ENCODE measurements around the gene CST9L.

The CST9L gene

GRCh38 chr20:23547613-23548012, 20.7 kb downstream of the CST9L start:
- H3K4me1 ChIP-seq (ENCODE audit: control insufficient read depth in 2 of 2, insufficient read depth in 2 of 2, low read length in 2 of 2) = no peaks in the 10 kb centered on the region
- H3K27ac ChIP-seq (ENCODE audit: low read depth in 2 of 2, low read length in 2 of 2) = no peak overlapping the region
- no peaks in the 10 kb centered on the region for H3K9me3 ChIP-seq (ENCODE audit: control insufficient read depth in 2 of 2, low read length in 2 of 2)
- H3K9ac ChIP-seq (ENCODE audit: low read depth in 1 of 2, low read length in 2 of 2) = no peak overlapping the region
- no peaks in the 10 kb centered on the region for H3K27me3 ChIP-seq (ENCODE audit: control insufficient read depth in 2 of 2, insufficient read depth in 2 of 2, low read length in 2 of 2)
- H3K4me3 ChIP-seq (ENCODE audit: low read length in 2 of 2) = no peak overlapping the region
- H3K36me3 ChIP-seq (ENCODE audit: control insufficient read depth in 2 of 2, insufficient read depth in 2 of 2, low read length in 2 of 2) = no peaks in the 10 kb centered on the region

GRCh38 chr20:23546435-23547144, 21.7 kb downstream of the CST9L start:
- Histone ChIP-seq H3K4me1 (ENCODE audit: control insufficient read depth in 2 of 2, insufficient read depth in 2 of 2, low read length in 2 of 2) (no peaks in the 10 kb centered on the region), H3K27ac (ENCODE audit: low read depth in 2 of 2, low read length in 2 of 2) (no peak overlapping the region), H3K9ac (ENCODE audit: low read depth in 1 of 2, low read length in 2 of 2) (no peak overlapping the region), H3K27me3 (ENCODE audit: control insufficient read depth in 2 of 2, insufficient read depth in 2 of 2, low read length in 2 of 2) (no peaks in the 10 kb centered on the region), H3K9me3 (ENCODE audit: control insufficient read depth in 2 of 2, low read length in 2 of 2) (no peaks in the 10 kb centered on the region), H3K4me3 (ENCODE audit: low read length in 2 of 2) (no peak overlapping the region), H3K36me3 (ENCODE audit: control insufficient read depth in 2 of 2, insufficient read depth in 2 of 2, low read length in 2 of 2) (no peaks in the 10 kb centered on the region)

GRCh38 chr20:23544133-23544532, 24.2 kb downstream of the CST9L start:
- H3K36me3 ChIP-seq (ENCODE audit: control insufficient read depth in 2 of 2, insufficient read depth in 2 of 2, low read length in 2 of 2) = no peaks in the 10 kb centered on the region
- no peak overlapping the region for H3K9ac ChIP-seq (ENCODE audit: low read depth in 1 of 2, low read length in 2 of 2)
- no peak overlapping the region for H3K27ac ChIP-seq (ENCODE audit: low read depth in 2 of 2, low read length in 2 of 2)
- no peak overlapping the region for H3K4me3 ChIP-seq (ENCODE audit: low read length in 2 of 2)
- H3K4me1 ChIP-seq (ENCODE audit: control insufficient read depth in 2 of 2, insufficient read depth in 2 of 2, low read length in 2 of 2) = no peaks in the 10 kb centered on the region
- no peaks in the 10 kb centered on the region for H3K27me3 ChIP-seq (ENCODE audit: control insufficient read depth in 2 of 2, insufficient read depth in 2 of 2, low read length in 2 of 2)
- no peaks in the 10 kb centered on the region for H3K9me3 ChIP-seq (ENCODE audit: control insufficient read depth in 2 of 2, low read length in 2 of 2)

DNA sequence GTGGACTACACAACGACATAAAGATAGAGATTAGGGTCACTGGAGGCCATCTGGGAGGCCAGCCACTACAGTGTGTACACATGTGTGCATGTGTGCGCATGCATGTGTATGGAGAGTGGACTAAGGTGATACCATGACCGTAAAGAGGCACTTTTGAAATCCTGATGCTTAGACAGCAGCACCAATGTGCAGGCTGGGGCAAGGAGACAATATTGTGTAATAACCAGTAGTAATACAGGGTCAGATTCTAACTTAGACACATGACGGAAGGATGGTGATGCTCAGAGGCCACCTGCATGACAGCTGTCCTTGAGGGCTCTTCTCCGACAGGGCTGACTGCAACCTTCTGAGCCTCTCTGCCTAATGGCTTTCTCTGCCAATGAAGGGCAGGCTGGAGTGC, 25.5 kb downstream of the CST9L start:
- Histone ChIP-seq H3K4me1 (ENCODE audit: control insufficient read depth in 2 of 2, insufficient read depth in 2 of 2, low read length in 2 of 2) (no peaks in the 10 kb centered on the region), H3K27ac (ENCODE audit: low read depth in 2 of 2, low read length in 2 of 2) (no peak overlapping the region), H3K9ac (ENCODE audit: low read depth in 1 of 2, low read length in 2 of 2) (no peak overlapping the region), H3K27me3 (ENCODE audit: control insufficient read depth in 2 of 2, insufficient read depth in 2 of 2, low read length in 2 of 2) (no peaks in the 10 kb centered on the region), H3K4me3 (ENCODE audit: low read length in 2 of 2) (no peak overlapping the region), H3K9me3 (ENCODE audit: control insufficient read depth in 2 of 2, low read length in 2 of 2) (no peaks in the 10 kb centered on the region), H3K36me3 (ENCODE audit: control insufficient read depth in 2 of 2, insufficient read depth in 2 of 2, low read length in 2 of 2) (no peaks in the 10 kb centered on the region)

DNA sequence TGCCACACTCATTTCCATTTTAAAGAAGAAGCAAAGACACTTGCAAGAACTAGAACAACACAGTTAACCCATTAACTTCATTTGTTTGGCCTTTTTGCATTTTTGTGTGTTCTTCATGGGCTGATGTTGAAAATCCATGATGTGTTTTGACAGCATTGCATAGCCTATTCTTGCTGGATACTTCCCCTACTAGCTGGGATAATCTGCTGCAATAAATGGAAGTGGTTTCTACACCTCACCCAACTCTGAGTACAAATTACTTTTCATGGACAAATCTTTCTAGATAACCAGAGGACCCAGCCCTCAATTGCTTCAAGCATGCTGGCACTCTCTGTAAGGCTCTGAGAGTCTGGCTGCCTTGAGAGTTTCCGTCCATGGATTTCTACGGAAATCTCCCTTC, 26.5 kb downstream of the CST9L start:
- no peak overlapping the region for H3K9ac ChIP-seq (ENCODE audit: low read depth in 1 of 2, low read length in 2 of 2)
- H3K9me3 ChIP-seq (ENCODE audit: control insufficient read depth in 2 of 2, low read length in 2 of 2) = no peaks in the 10 kb centered on the region
- no peaks in the 10 kb centered on the region for H3K4me1 ChIP-seq (ENCODE audit: control insufficient read depth in 2 of 2, insufficient read depth in 2 of 2, low read length in 2 of 2)
- no peaks in the 10 kb centered on the region for H3K27me3 ChIP-seq (ENCODE audit: control insufficient read depth in 2 of 2, insufficient read depth in 2 of 2, low read length in 2 of 2)
- H3K4me3 ChIP-seq (ENCODE audit: low read length in 2 of 2) = no peak overlapping the region
- H3K27ac ChIP-seq (ENCODE audit: low read depth in 2 of 2, low read length in 2 of 2) = no peak overlapping the region
- no peaks in the 10 kb centered on the region for H3K36me3 ChIP-seq (ENCODE audit: control insufficient read depth in 2 of 2, insufficient read depth in 2 of 2, low read length in 2 of 2)

GRCh38 chr20:23541330-23541729, 27.0 kb downstream of the CST9L start:
- Histone ChIP-seq H3K27ac (ENCODE audit: low read depth in 2 of 2, low read length in 2 of 2) (no peak overlapping the region), H3K4me1 (ENCODE audit: control insufficient read depth in 2 of 2, insufficient read depth in 2 of 2, low read length in 2 of 2) (no peaks in the 10 kb centered on the region), H3K9ac (ENCODE audit: low read depth in 1 of 2, low read length in 2 of 2) (no peak overlapping the region), H3K27me3 (ENCODE audit: control insufficient read depth in 2 of 2, insufficient read depth in 2 of 2, low read length in 2 of 2) (no peaks in the 10 kb centered on the region), H3K9me3 (ENCODE audit: control insufficient read depth in 2 of 2, low read length in 2 of 2) (no peaks in the 10 kb centered on the region), H3K4me3 (ENCODE audit: low read length in 2 of 2) (no peak overlapping the region), H3K36me3 (ENCODE audit: control insufficient read depth in 2 of 2, insufficient read depth in 2 of 2, low read length in 2 of 2) (no peaks in the 10 kb centered on the region)

DNA sequence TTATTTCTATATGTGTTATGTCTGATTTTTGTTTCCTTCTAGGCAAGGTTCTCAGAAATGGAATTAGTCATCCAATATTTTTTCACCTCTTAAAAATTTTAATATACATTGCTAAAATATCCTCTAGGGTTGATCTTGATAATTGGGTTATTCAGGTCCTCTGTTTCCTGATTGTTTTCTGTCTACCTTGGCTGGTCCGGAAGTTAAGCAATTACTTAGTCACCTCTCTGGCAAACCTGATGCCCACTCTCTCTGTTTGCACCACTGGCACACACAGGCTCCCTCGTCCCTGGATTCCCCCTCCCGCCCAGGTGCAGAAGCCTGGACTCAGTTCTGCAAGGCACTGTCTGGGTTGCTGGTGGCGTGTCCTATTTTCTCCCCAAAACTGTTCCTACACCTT, 27.7 kb downstream of the CST9L start:
- no peak overlapping the region for H3K4me3 ChIP-seq (ENCODE audit: low read length in 2 of 2)
- H3K27me3 ChIP-seq (ENCODE audit: control insufficient read depth in 2 of 2, insufficient read depth in 2 of 2, low read length in 2 of 2) = no peaks in the 10 kb centered on the region
- no peaks in the 10 kb centered on the region for H3K36me3 ChIP-seq (ENCODE audit: control insufficient read depth in 2 of 2, insufficient read depth in 2 of 2, low read length in 2 of 2)
- H3K27ac ChIP-seq (ENCODE audit: low read depth in 2 of 2, low read length in 2 of 2) = no peak overlapping the region
- H3K9ac ChIP-seq (ENCODE audit: low read depth in 1 of 2, low read length in 2 of 2) = no peak overlapping the region
- no peaks in the 10 kb centered on the region for H3K4me1 ChIP-seq (ENCODE audit: control insufficient read depth in 2 of 2, insufficient read depth in 2 of 2, low read length in 2 of 2)
- H3K9me3 ChIP-seq (ENCODE audit: control insufficient read depth in 2 of 2, low read length in 2 of 2) = no peaks in the 10 kb centered on the region

DNA sequence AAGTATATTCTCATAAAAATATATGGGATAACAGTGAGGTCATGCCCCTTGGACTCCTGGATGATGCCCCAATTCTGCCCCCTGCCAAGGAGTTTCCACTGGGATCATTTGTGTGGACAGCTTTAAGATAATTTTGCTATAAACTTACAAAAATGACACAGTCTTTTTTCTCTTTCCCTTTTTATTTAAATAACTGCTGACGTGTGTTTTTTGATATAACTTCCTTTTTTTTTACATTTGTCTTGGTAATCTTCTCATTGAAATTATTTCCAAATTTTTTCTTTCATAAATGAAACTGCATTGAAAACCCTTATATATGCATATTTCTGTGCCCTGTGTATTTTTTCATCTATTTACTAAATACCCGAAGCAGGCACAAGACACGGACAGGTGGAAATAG, 31.3 kb downstream of the CST9L start:
- Histone ChIP-seq H3K27me3 (ENCODE audit: control insufficient read depth in 2 of 2, insufficient read depth in 2 of 2, low read length in 2 of 2) (no peaks in the 10 kb centered on the region), H3K4me1 (ENCODE audit: control insufficient read depth in 2 of 2, insufficient read depth in 2 of 2, low read length in 2 of 2) (no peaks in the 10 kb centered on the region), H3K36me3 (ENCODE audit: control insufficient read depth in 2 of 2, insufficient read depth in 2 of 2, low read length in 2 of 2) (no peaks in the 10 kb centered on the region), H3K27ac (ENCODE audit: low read depth in 2 of 2, low read length in 2 of 2) (no peak overlapping the region), H3K9me3 (ENCODE audit: control insufficient read depth in 2 of 2, low read length in 2 of 2) (no peaks in the 10 kb centered on the region), H3K4me3 (ENCODE audit: low read length in 2 of 2) (no peak overlapping the region), H3K9ac (ENCODE audit: low read depth in 1 of 2, low read length in 2 of 2) (no peak overlapping the region)

DNA sequence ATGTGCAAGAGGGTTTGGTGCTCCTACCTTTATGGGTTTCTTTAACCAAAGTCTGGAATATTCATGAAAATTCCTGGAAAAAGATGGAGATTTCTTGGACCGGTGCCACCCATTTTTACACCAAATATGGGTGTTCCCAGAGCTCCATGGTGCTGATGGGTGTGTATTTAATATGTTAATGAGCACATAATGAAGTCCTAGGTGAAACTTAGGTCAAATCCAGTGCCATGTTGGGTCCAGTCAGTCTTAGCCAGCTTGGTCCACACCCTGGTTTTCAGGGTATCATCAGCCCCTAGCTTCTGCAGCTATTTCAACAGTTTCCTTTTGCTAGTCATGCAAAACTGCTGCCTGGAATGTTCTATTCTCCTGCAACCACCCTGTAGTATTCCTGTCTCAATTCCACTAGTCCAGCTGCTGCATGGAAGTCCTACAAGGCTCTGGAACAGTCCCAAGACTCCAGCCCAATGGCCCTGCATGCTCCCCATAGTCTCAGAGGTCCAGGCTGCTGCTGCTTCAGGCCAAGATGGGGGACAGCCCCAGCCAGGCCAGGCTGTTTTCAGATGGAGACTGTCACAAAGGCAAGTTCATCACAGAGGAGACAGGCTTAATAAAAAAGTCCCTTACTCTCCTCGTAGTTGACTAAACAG, 31.8 kb downstream of the CST9L start:
- Histone ChIP-seq H3K4me1 (ENCODE audit: control insufficient read depth in 2 of 2, insufficient read depth in 2 of 2, low read length in 2 of 2) (no peaks in the 10 kb centered on the region), H3K36me3 (ENCODE audit: control insufficient read depth in 2 of 2, insufficient read depth in 2 of 2, low read length in 2 of 2) (no peaks in the 10 kb centered on the region), H3K27me3 (ENCODE audit: control insufficient read depth in 2 of 2, insufficient read depth in 2 of 2, low read length in 2 of 2) (no peaks in the 10 kb centered on the region), H3K4me3 (ENCODE audit: low read length in 2 of 2) (no peak overlapping the region), H3K27ac (ENCODE audit: low read depth in 2 of 2, low read length in 2 of 2) (no peak overlapping the region), H3K9me3 (ENCODE audit: control insufficient read depth in 2 of 2, low read length in 2 of 2) (no peaks in the 10 kb centered on the region), H3K9ac (ENCODE audit: low read depth in 1 of 2, low read length in 2 of 2) (no peak overlapping the region)

GRCh38 chr20:23534801-23535593, 33.3 kb downstream of the CST9L start:
- Histone ChIP-seq H3K27ac (ENCODE audit: low read depth in 2 of 2, low read length in 2 of 2) (no peak overlapping the region), H3K36me3 (ENCODE audit: control insufficient read depth in 2 of 2, insufficient read depth in 2 of 2, low read length in 2 of 2) (no peaks in the 10 kb centered on the region), H3K4me3 (ENCODE audit: low read length in 2 of 2) (no peak overlapping the region), H3K27me3 (ENCODE audit: control insufficient read depth in 2 of 2, insufficient read depth in 2 of 2, low read length in 2 of 2) (no peaks in the 10 kb centered on the region), H3K9me3 (ENCODE audit: control insufficient read depth in 2 of 2, low read length in 2 of 2) (no peaks in the 10 kb centered on the region), H3K4me1 (ENCODE audit: control insufficient read depth in 2 of 2, insufficient read depth in 2 of 2, low read length in 2 of 2) (no peaks in the 10 kb centered on the region), H3K9ac (ENCODE audit: low read depth in 1 of 2, low read length in 2 of 2) (no peak overlapping the region)
